Activated CD4-positive, alpha-beta T cell treated with anti-CD3 and anti-CD28 coated beads for 36 hours (primary cell): Measurements from ENCODE around the gene CDHR4. TPM values are rescaled to one million over a fixed set of nuclear protein-coding genes. Genes with fewer than 3 reads are reported as not detected.
"Not testable (repeated sequence)": the region's sequence is repeated elsewhere in the genome, so short reads cannot be mapped to it uniquely, and the experiment has no call there.

ENCODE experiments used
- ATAC-seq: fragments of 200-7000 bp; cut with Tn5 transposase; one replicate; pipeline ENCODE4 v1.10.0; 2021; ENCODE audit warnings: mild to moderate bottlenecking, moderate library complexity
- CTCF ChIA-PET: fragments of 350-600 bp; sonication (Branson Sonifier 250); formaldehyde crosslinking; loops from one replicate; lab custom pipeline; 2021; ENCODE audit warnings: antibody characterized with exemption; lab: Charles Lee
- POLR2A ChIA-PET: fragments of 350-600 bp; sonication (Branson Sonifier 250); formaldehyde crosslinking; loops from one replicate; lab custom pipeline; 2021; ENCODE audit warnings: antibody characterized with exemption, inconsistent platforms; lab: Charles Lee
- DNase-seq: peaks from one replicate; pipeline ENCODE4 v3.0.0-alpha.2; 2020
- H3K27ac Mint-ChIP-seq: one replicate; pipeline ENCODE4 v1.8.0; 2021; ENCODE audit warnings: mixed read lengths
- H3K27me3 Mint-ChIP-seq: one replicate; pipeline ENCODE4 v1.8.0; 2021; ENCODE audit warnings: mixed read lengths
- H3K36me3 Mint-ChIP-seq: one replicate; pipeline ENCODE4 v1.8.0; 2021; ENCODE audit warnings: low read depth, mixed read lengths
- H3K4me1 Mint-ChIP-seq: one replicate; pipeline ENCODE4 v1.8.0; 2021; ENCODE audit warnings: mixed read lengths
- H3K4me3 Mint-ChIP-seq: one replicate; pipeline ENCODE4 v1.8.0; 2021; ENCODE audit warnings: mild to moderate bottlenecking, moderate library complexity, mixed read lengths
- H3K9me3 Mint-ChIP-seq: one replicate; pipeline ENCODE4 v1.8.0; 2021; ENCODE audit warnings: low read depth, mixed read lengths
- intact Hi-C, 2 experiments: fragments of 100-400 bp; cut with DNase I in 1 of 2; cut with micrococcal nuclease in 1 of 2; formaldehyde crosslinking; loops; one replicate each; pipeline versions ENCODE4 v1.14.2 to v1.15.1; 2022 to 2024; cut with DNase I, micrococcal nuclease
- total RNA-seq, 2 experiments: library from RNA; stranded (reverse); gene quantifications; one replicate each; pipeline ENCODE4 v1.2.3, GENCODE V29; 2021

Gene CDHR4
- total RNA-seq, 2 experiments from 2014 or later = 0.32 TPM; not detected in 1

DNA sequence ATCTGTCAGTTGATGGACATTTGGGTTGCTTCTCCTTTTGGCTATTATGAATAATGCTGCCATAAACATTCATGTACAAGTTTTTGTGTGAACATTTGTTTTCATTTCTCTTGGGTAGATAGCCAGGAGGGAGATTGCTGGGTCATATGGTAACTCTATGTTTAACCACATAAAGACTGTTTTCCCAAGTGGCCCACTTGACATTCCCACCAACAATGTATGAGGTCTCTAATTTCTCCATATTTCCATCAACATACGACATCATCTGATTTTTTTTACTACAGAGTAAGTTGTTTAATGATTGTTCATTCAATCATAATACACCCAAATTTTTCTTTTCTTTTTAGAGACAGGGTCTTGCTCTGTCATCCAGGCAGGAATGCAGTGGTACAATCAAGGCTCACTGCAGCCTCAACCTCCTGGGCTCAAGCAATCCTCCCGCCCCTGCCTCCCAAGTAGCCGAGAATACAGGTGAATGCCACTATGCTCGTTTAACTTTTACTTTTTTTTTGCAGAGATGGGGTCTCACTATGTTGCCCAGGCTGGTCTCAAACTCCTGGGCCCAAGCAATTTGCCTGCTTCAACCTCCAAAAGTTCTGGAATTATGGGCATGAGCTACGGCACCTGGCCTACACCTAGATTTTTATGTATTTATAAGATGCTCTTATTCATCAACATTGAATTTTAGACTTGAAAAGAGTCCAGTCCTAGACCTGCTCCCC, 20.2 kb downstream of the CDHR4 start:
- no peaks in the 10 kb centered on the region for H3K9me3 Mint-ChIP-seq
- peaks cover 46% of the 10 kb centered on the region for H3K4me1 Mint-ChIP-seq
- no peak overlapping the region for H3K27ac Mint-ChIP-seq
- no peak for ATAC-seq
- intact Hi-C loops = no loop called here
- ChIA-PET CTCF (interaction anchor here (0.6 kb wide), 2 partner anchors 436 to 513 kb away, joined by 3 to 5 read pairs; partner anchors contain the start of gene IFRD2), POLR2A (no interaction called here)
- H3K27me3 Mint-ChIP-seq = no peaks in the 10 kb centered on the region
- no peak for DNase-seq
- H3K36me3 Mint-ChIP-seq = peaks cover 25% of the 10 kb centered on the region
- no peak overlapping the region for H3K4me3 Mint-ChIP-seq

DNA sequence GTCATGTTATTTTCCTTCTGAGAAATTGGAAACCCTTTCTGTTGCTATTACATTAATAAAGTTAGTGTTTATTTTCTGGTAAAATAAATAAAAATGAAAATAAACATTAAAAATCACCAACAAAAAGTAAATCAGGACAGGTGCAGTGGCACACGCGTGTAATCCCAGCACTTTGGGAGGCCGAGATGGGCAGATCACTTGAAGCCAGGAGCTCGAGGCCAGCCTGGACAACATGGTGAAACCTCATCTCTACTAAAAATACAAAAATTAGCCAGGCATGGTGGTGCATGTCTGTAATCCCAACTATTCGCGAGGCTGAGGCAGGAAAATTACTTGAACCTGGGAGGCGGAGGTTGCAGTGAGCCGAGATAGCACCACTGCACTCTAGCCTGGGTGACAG, 23.6 kb downstream of the CDHR4 start:
- H3K4me3 Mint-ChIP-seq, H3K9me3 Mint-ChIP-seq, DNase-seq, H3K27me3 Mint-ChIP-seq, H3K27ac Mint-ChIP-seq, ATAC-seq, POLR2A ChIA-PET: not testable (repeated sequence)
- CTCF ChIA-PET = interaction anchor here (0.6 to 1.3 kb wide), 2 partner anchors 24 to 50 kb away, joined by 3 to 4 read pairs; partner anchors contain the start of gene CDHR4
- intact Hi-C loops = loop anchor here in 1 of 2 experiments (2.0 kb wide), 1 partner anchor 39 kb away; no protein-coding TSS in a partner anchor
- peaks cover 21% of the 10 kb centered on the region for H3K36me3 Mint-ChIP-seq
- peaks cover 39% of the 10 kb centered on the region for H3K4me1 Mint-ChIP-seq

DNA sequence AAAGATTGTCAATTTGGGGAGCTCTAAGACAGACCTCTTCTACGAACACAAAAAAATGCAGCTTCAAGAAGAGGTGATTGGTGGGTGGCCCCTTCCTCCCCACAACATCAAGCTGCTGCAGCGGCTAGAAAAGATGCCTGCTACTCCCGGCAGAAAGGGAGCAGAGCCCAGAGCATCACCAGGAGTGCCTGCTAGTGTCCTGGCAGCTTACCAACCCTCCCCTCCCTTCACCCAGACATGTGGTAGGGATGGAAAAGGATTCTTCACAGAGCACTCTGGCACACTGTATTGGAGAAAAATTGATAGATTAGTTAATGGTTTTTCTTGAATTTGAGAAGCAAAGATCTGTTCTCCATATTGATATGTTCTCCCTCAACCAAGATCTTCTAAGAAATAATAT, 24.1 kb downstream of the CDHR4 start:
- Mint-ChIP-seq H3K36me3 (peaks cover 19% of the 10 kb centered on the region), H3K27me3 (no peaks in the 10 kb centered on the region), H3K27ac (no peak overlapping the region), H3K4me1 (peaks cover 34% of the 10 kb centered on the region), H3K4me3 (no peak overlapping the region), H3K9me3 (no peaks in the 10 kb centered on the region)
- POLR2A ChIA-PET = no interaction called here
- no peak for DNase-seq
- ATAC-seq = no peak
- intact Hi-C loops = no loop called here
- CTCF ChIA-PET = interaction anchor here (0.6 to 1.3 kb wide), 2 partner anchors 25 to 50 kb away, joined by 3 to 4 read pairs; partner anchors contain the start of gene CDHR4

DNA sequence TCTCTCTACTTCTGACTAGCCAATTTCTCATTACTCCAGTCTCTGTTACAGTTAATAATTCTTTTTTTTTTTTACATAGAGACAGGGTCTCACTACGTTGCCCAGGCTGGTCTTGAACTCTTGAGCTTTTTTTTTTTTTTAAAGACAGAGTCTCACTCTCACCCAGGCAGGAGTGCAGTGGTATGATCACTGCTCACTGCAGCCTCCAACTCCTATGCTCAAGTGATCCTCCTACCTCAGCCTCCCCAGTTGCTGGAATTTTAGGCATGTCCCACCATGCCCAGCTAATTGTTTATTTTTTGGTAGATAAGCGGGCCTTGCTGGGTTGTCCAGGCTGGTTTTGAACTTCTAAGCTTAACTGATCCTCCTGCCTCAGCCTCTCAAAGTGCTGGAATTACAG, 27.0 kb downstream of the CDHR4 start:
- H3K9me3 Mint-ChIP-seq = no peaks in the 10 kb centered on the region
- POLR2A ChIA-PET = no interaction called here

DNA sequence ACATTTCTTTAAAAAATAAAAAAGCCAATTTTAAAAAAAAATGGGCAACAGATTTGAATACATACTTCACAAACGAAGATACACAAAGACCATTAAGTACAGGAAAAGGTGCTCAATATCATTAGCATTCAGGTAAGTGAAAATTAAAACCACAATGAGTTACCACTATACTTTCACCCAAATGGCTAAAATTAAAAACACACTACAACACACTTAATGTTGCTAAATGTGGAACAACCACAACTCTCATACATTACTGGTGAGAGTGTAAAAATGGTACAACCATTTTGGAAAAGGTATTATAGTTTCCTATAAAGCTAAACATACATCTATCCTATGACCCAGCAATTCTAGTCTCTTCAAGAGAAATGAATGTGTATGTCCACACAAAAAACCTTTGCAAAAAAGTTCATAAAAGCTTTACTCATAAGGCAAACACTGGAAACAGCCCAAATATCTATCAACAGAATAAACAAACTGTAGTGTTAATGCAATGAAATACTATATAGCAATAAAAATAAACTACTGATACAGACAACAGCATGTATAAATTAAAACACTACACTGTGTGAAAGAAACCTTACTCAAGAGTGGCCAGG, 28.2 kb downstream of the CDHR4 start:
- H3K4me1 Mint-ChIP-seq = peaks cover 36% of the 10 kb centered on the region
- peaks cover 12% of the 10 kb centered on the region for H3K36me3 Mint-ChIP-seq
- intact Hi-C loops = no loop called here
- ATAC-seq (no peak), DNase-seq (no peak)
- POLR2A ChIA-PET = no interaction called here
- no peaks in the 10 kb centered on the region for H3K27me3 Mint-ChIP-seq
- H3K4me3 Mint-ChIP-seq = no peak overlapping the region
- H3K9me3 Mint-ChIP-seq = no peaks in the 10 kb centered on the region
- CTCF ChIA-PET = interaction anchor here (1.0 kb wide), 1 partner anchor 32 kb away, joined by 4 read pairs; the partner anchor contains the start of gene INKA1
- H3K27ac Mint-ChIP-seq = no peak overlapping the region

More for the DNA sequence above, 27.0 kb downstream of the CDHR4 start:
- H3K4me1 Mint-ChIP-seq = peaks cover 38% of the 10 kb centered on the region
- H3K36me3 Mint-ChIP-seq = peaks cover 19% of the 10 kb centered on the region
- no peak overlapping the region for H3K4me3 Mint-ChIP-seq
- CTCF ChIA-PET = interaction anchor here (0.7 kb wide), 1 partner anchor 438 kb away, joined by 3 read pairs; no protein-coding TSS in a partner anchor
- no peaks in the 10 kb centered on the region for H3K27me3 Mint-ChIP-seq
- DNase-seq = no peak
- H3K27ac Mint-ChIP-seq = no peak overlapping the region
- intact Hi-C loops = no loop called here
- ATAC-seq = no peak

DNA sequence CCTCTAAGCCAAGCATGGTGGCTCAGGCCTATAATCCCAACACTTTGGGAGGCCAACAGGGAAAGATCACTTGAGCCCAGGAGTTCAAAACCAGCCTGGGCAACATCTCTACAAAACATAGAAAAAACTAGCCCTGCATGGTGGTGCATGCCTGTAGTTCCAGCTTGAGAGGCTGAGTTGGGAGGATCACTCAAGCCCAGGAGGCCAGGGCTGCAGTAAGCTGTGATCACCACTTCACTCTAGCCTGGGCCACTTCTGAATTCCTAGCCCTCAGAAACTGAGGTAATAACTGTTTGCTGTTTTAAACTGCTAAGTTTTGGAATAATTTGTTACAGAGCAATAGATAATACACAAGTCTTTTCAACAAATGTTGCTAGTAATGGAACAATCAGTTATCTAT, 29.7 kb downstream of the CDHR4 start:
- Mint-ChIP-seq H3K9me3 (no peaks in the 10 kb centered on the region), H3K27me3 (no peaks in the 10 kb centered on the region), H3K27ac (no peak overlapping the region), H3K4me1 (peaks cover 33% of the 10 kb centered on the region), H3K36me3 (peaks cover 14% of the 10 kb centered on the region), H3K4me3 (no peak overlapping the region)
- no peak for DNase-seq
- ChIA-PET POLR2A (no interaction called here), CTCF (interaction anchor here (0.6 to 1.1 kb wide), 5 partner anchors 13 to 574 kb away, joined by 3 to 4 read pairs (median 3); no protein-coding TSS in a partner anchor)
- intact Hi-C loops = no loop called here
- ATAC-seq = no peak

DNA sequence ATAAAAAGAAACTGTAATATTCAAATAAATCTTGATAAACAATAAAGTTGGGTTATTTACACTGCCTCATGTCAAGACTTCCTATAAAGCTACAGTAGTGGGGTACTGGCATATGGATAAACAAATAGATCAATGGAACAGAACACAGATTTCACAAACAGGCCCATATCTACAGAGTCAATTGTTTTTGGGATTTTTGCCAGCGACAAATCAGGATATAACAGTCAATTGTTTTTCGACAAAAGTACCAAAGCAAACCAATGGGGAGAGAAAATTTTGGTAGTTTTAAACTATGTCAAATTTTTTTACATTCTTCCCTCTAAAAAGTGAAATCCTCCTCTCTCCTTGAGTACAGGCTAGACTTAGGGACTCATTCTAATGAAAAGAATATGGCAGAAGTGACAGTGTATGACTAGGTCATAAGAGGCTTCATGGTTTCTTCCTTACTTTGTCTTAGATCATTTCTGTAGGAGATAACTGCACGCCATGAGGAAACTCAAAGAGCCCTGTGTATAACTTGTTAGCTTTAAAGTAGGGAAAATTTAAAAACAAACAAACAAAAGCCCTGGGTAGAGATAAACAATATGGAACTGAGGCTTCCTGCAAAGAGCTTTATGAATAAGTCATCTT, 30.3 kb downstream of the CDHR4 start:
- no peaks in the 10 kb centered on the region for H3K9me3 Mint-ChIP-seq
- ChIA-PET POLR2A (interaction anchor here (0.6 kb wide), 1 partner anchor 23 kb away, joined by 6 read pairs; no protein-coding TSS in a partner anchor), CTCF (interaction anchor here (0.6 to 1.1 kb wide), 5 partner anchors 12 to 491 kb away, joined by 3 to 4 read pairs (median 3); no protein-coding TSS in a partner anchor)
- peaks cover 32% of the 10 kb centered on the region for H3K4me1 Mint-ChIP-seq
- peaks cover 15% of the 10 kb centered on the region for H3K36me3 Mint-ChIP-seq
- intact Hi-C loops = no loop called here
- no peak for DNase-seq
- ATAC-seq = peak; percentile 61
- H3K27ac Mint-ChIP-seq = peak overlapping the region; percentile 9
- no peak overlapping the region for H3K4me3 Mint-ChIP-seq
- H3K27me3 Mint-ChIP-seq = no peaks in the 10 kb centered on the region

DNA sequence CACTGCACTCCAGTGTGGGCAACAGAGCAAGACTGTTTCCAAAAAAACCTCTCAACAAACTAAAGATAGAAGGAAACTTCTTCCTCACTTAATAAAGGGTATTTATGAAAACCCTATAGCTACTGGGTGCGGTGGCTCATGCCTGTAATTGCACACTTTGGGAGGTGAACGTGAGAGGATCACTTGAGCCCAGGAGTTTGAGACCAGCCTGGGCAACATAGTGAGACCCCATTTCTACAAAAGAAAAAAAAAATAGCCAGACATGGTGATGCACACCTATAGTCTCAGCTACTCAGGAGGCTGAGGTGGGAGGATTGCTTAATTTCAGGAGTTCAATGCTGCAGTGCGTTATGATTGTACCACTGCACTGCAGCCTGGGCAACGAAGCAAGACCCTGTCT, 35.7 kb downstream of the CDHR4 start:
- no peak for ATAC-seq
- Mint-ChIP-seq H3K4me3 (no peak overlapping the region), H3K27ac (no peak overlapping the region), H3K36me3 (peaks cover 6% of the 10 kb centered on the region), H3K27me3 (no peaks in the 10 kb centered on the region), H3K9me3 (no peaks in the 10 kb centered on the region), H3K4me1 (peaks cover 12% of the 10 kb centered on the region)
- no peak for DNase-seq
- ChIA-PET POLR2A (interaction anchor here (0.6 kb wide), 1 partner anchor 157 kb away, joined by 3 read pairs; no protein-coding TSS in a partner anchor), CTCF (no interaction called here)
- intact Hi-C loops = no loop called here

DNA sequence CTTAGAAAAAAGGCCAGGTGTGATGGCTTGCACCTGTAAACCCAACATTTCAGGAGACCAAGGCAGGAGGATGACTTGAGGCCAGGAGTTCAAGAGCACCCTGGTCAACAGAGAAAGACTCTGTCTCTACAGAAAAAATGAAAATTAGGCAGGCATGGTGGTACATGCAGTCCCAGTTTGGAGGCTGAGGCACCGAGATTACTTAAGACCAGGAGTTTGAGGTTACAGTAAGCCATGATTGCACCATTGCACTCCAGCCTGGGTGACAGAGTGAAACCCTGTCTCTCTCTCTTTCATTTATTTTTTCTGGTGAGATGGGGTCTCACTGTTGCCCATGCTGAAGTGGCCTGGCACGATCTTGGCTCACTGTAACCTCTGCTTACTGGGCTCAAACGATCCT, 38.0 kb downstream of the CDHR4 start:
- intact Hi-C loops = no loop called here
- DNase-seq = no peak
- H3K27ac Mint-ChIP-seq = no peak overlapping the region
- CTCF ChIA-PET = interaction anchor here (0.7 to 0.9 kb wide), 2 partner anchors 15 to 17 kb away, joined by 3 read pairs; no protein-coding TSS in a partner anchor
- no peak for ATAC-seq
- H3K4me3 Mint-ChIP-seq = no peak overlapping the region
- H3K9me3 Mint-ChIP-seq = no peaks in the 10 kb centered on the region
- peaks cover 6% of the 10 kb centered on the region for H3K36me3 Mint-ChIP-seq
- H3K27me3 Mint-ChIP-seq = no peaks in the 10 kb centered on the region
- POLR2A ChIA-PET = interaction anchor here (0.6 kb wide), 1 partner anchor 22 kb away, joined by 6 read pairs; no protein-coding TSS in a partner anchor
- H3K4me1 Mint-ChIP-seq = peaks cover 14% of the 10 kb centered on the region

DNA sequence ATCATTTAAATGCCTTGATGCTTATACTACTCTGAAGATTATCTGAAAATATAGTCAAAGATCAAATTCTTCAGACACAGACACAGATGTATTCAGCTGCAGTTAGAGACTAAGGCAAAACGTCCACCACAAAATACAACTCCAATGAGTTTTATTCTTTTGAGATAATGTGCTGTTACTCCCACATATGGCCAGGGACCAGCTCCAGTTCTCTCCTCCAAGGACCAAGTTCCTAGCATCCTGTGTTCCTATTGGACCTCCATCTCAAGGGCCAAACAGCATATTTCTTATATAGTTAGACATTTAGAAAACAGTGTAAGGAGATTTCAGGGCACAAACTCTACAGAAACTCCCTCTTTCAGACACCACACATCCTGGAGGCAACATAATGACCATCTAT, 40.4 kb downstream of the CDHR4 start:
- peaks cover 22% of the 10 kb centered on the region for H3K4me1 Mint-ChIP-seq
- POLR2A ChIA-PET = no interaction called here
- ATAC-seq (no peak), DNase-seq (no peak)
- peaks cover 2% of the 10 kb centered on the region for H3K36me3 Mint-ChIP-seq
- H3K9me3 Mint-ChIP-seq = no peaks in the 10 kb centered on the region
- intact Hi-C loops = no loop called here
- no peak overlapping the region for H3K4me3 Mint-ChIP-seq
- H3K27me3 Mint-ChIP-seq = no peaks in the 10 kb centered on the region
- CTCF ChIA-PET = interaction anchor here (1.0 kb wide), 1 partner anchor 44 kb away, joined by 3 read pairs; the partner anchor contains the start of gene INKA1
- H3K27ac Mint-ChIP-seq = no peak overlapping the region

DNA sequence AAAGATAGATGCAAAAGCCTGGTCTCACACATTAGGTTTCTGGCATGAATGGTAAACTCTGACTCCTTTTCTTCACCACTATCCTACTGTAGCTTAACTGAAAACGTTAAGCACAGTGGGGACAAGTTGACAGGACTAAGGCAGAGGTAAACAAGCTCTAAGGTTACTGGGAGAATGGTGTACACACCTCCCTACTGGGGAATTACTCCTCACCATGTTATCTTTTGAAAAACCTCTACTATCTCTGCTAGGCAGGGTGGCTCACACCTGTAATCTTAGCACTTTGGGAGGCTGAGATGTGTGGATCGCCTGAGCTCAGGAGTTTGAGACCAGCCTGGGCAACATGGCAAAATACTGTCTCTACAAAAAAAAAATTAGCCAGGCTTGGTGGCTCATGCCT, 42.5 kb downstream of the CDHR4 start:
- CTCF ChIA-PET = interaction anchor here (0.7 to 1.5 kb wide), 4 partner anchors 12 to 395 kb away, joined by 3 to 5 read pairs (median 4); partner anchors contain the start of gene INKA1
- DNase-seq = no peak
- no peak for ATAC-seq
- no peaks in the 10 kb centered on the region for H3K9me3 Mint-ChIP-seq
- no peaks in the 10 kb centered on the region for H3K27me3 Mint-ChIP-seq
- peaks cover 5% of the 10 kb centered on the region for H3K36me3 Mint-ChIP-seq
- no peak overlapping the region for H3K4me3 Mint-ChIP-seq
- POLR2A ChIA-PET = no interaction called here
- intact Hi-C loops = no loop called here
- H3K4me1 Mint-ChIP-seq = peaks cover 28% of the 10 kb centered on the region
- H3K27ac Mint-ChIP-seq = no peak overlapping the region
